ENCODE data around the gene WNT16. TPM values are rescaled to one million over a fixed set of nuclear protein-coding genes. Genes with fewer than 3 reads are reported as not detected.
"Not testable (repeated sequence)": the region's sequence is repeated elsewhere in the genome, so short reads cannot be mapped to it uniquely, and the experiment has no call there.

The WNT16 gene
- total RNA-seq, 1 donor from 2014 or later, result not detected

- Mint-ChIP-seq H3K27me3 (peaks cover 4% of the 10 kb centered on the region), H3K27ac (no peak overlapping the region), H3K9me3 (no peaks in the 10 kb centered on the region), H3K4me3 (no peak overlapping the region), H3K4me1 (no peaks in the 10 kb centered on the region), H3K36me3 (ENCODE audit: low read depth) (no peaks in the 10 kb centered on the region)
- intact Hi-C loops (cut with micrococcal nuclease), result no loop called here
- no peak for DNase-seq
Observed at GRCh38 chr7:121300685-121301420, 27.9 kb upstream of the WNT16 start.

GRCh38 chr7:121301446-121302213, 27.2 kb upstream of the WNT16 start:
- H3K9me3 Mint-ChIP-seq, result no peaks in the 10 kb centered on the region
- no peak overlapping the region for H3K4me3 Mint-ChIP-seq
- no peak overlapping the region for H3K27ac Mint-ChIP-seq
- H3K36me3 Mint-ChIP-seq (ENCODE audit: low read depth), result no peaks in the 10 kb centered on the region
- H3K4me1 Mint-ChIP-seq, result no peaks in the 10 kb centered on the region
- peaks cover 7% of the 10 kb centered on the region for H3K27me3 Mint-ChIP-seq
- no peak for DNase-seq
- intact Hi-C loops (cut with micrococcal nuclease), result no loop called here

- intact Hi-C loops (cut with micrococcal nuclease), result no loop called here
- DNase-seq, result no peak
- H3K4me3 Mint-ChIP-seq, result no peak overlapping the region
- peaks cover 8% of the 10 kb centered on the region for H3K27me3 Mint-ChIP-seq
- no peak overlapping the region for H3K27ac Mint-ChIP-seq
- no peaks in the 10 kb centered on the region for H3K9me3 Mint-ChIP-seq
- no peaks in the 10 kb centered on the region for H3K36me3 Mint-ChIP-seq (ENCODE audit: low read depth)
- no peaks in the 10 kb centered on the region for H3K4me1 Mint-ChIP-seq
Observed at GRCh38 chr7:121302214-121302745, 26.5 kb upstream of the WNT16 start.

GRCh38 chr7:121303422-121304101, 25.2 kb upstream of the WNT16 start:
- H3K4me3 Mint-ChIP-seq, result no peak overlapping the region
- no peaks in the 10 kb centered on the region for H3K36me3 Mint-ChIP-seq (ENCODE audit: low read depth)
- DNase-seq, result no peak
- no peaks in the 10 kb centered on the region for H3K4me1 Mint-ChIP-seq
- H3K27ac Mint-ChIP-seq, result no peak overlapping the region
- peaks cover 7% of the 10 kb centered on the region for H3K27me3 Mint-ChIP-seq
- intact Hi-C loops (cut with micrococcal nuclease), result no loop called here
- no peaks in the 10 kb centered on the region for H3K9me3 Mint-ChIP-seq

GRCh38 chr7:121304102-121304658, 24.6 kb upstream of the WNT16 start:
- Mint-ChIP-seq H3K27me3 (peaks cover 7% of the 10 kb centered on the region), H3K4me3 (no peak overlapping the region), H3K27ac (no peak overlapping the region), H3K4me1 (no peaks in the 10 kb centered on the region), H3K36me3 (ENCODE audit: low read depth) (no peaks in the 10 kb centered on the region), H3K9me3 (no peaks in the 10 kb centered on the region)
- intact Hi-C loops (cut with micrococcal nuclease), result no loop called here
- DNase-seq, result no peak

- H3K4me3 Mint-ChIP-seq, result no peak overlapping the region
- H3K27me3 Mint-ChIP-seq, result peaks cover 7% of the 10 kb centered on the region
- no peaks in the 10 kb centered on the region for H3K36me3 Mint-ChIP-seq (ENCODE audit: low read depth)
- intact Hi-C loops (cut with micrococcal nuclease), result no loop called here
- H3K27ac Mint-ChIP-seq, result no peak overlapping the region
- H3K9me3 Mint-ChIP-seq, result no peaks in the 10 kb centered on the region
- H3K4me1 Mint-ChIP-seq, result no peaks in the 10 kb centered on the region
- DNase-seq, result no peak
Observed at GRCh38 chr7:121305109-121305508, 23.7 kb upstream of the WNT16 start.

- no peak for DNase-seq
- Mint-ChIP-seq H3K27ac (no peak overlapping the region), H3K27me3 (peaks cover 8% of the 10 kb centered on the region), H3K4me3 (no peak overlapping the region), H3K4me1 (no peaks in the 10 kb centered on the region), H3K36me3 (ENCODE audit: low read depth) (no peaks in the 10 kb centered on the region), H3K9me3 (no peaks in the 10 kb centered on the region)
- intact Hi-C loops (cut with micrococcal nuclease), result loop anchor here (2.0 kb wide), 1 partner anchor 28 kb away; no protein-coding TSS in a partner anchor
Observed at GRCh38 chr7:121306565-121306964, 22.2 kb upstream of the WNT16 start.

- no peaks in the 10 kb centered on the region for H3K9me3 Mint-ChIP-seq
- no peak overlapping the region for H3K27ac Mint-ChIP-seq
- H3K36me3 Mint-ChIP-seq (ENCODE audit: low read depth), result no peaks in the 10 kb centered on the region
- no peaks in the 10 kb centered on the region for H3K4me1 Mint-ChIP-seq
- peaks cover 8% of the 10 kb centered on the region for H3K27me3 Mint-ChIP-seq
- no peak overlapping the region for H3K4me3 Mint-ChIP-seq
- no peak for DNase-seq
- intact Hi-C loops (cut with micrococcal nuclease), result loop anchor here (2.0 kb wide), 1 partner anchor 28 kb away; no protein-coding TSS in a partner anchor
Observed at GRCh38 chr7:121307021-121307574, 21.7 kb upstream of the WNT16 start.

GRCh38 chr7:121313220-121313792, 15.5 kb upstream of the WNT16 start:
- Mint-ChIP-seq H3K27me3 (peaks cover 17% of the 10 kb centered on the region), H3K9me3 (no peaks in the 10 kb centered on the region), H3K36me3 (ENCODE audit: low read depth) (no peaks in the 10 kb centered on the region), H3K27ac (no peak overlapping the region), H3K4me1 (no peaks in the 10 kb centered on the region), H3K4me3 (no peak overlapping the region)
- intact Hi-C loops (cut with micrococcal nuclease), result no loop called here
- DNase-seq, result no peak

- Mint-ChIP-seq H3K27me3 (peaks cover 17% of the 10 kb centered on the region), H3K4me3 (no peak overlapping the region), H3K36me3 (ENCODE audit: low read depth) (no peaks in the 10 kb centered on the region), H3K27ac (no peak overlapping the region), H3K4me1 (no peaks in the 10 kb centered on the region), H3K9me3 (no peaks in the 10 kb centered on the region)
- DNase-seq, result no peak
- intact Hi-C loops (cut with micrococcal nuclease), result no loop called here
Observed at GRCh38 chr7:121313793-121314676, 14.8 kb upstream of the WNT16 start.

GRCh38 chr7:121315170-121315569, 13.6 kb upstream of the WNT16 start:
- H3K27ac Mint-ChIP-seq, result not testable (repeated sequence)

GRCh38 chr7:121322460-121322859, 6.3 kb upstream of the WNT16 start:
- no peaks in the 10 kb centered on the region for H3K4me1 Mint-ChIP-seq
- intact Hi-C loops (cut with micrococcal nuclease), result no loop called here
- DNase-seq, result no peak
- H3K36me3 Mint-ChIP-seq (ENCODE audit: low read depth), result no peaks in the 10 kb centered on the region
- H3K27me3 Mint-ChIP-seq, result peaks cover 25% of the 10 kb centered on the region
- H3K9me3 Mint-ChIP-seq, result no peaks in the 10 kb centered on the region
- H3K27ac Mint-ChIP-seq, result no peak overlapping the region
- H3K4me3 Mint-ChIP-seq, result no peak overlapping the region

More at GRCh38 chr7:121315170-121315569, 13.6 kb upstream of the WNT16 start:
- H3K9me3 Mint-ChIP-seq; intact Hi-C loops (cut with micrococcal nuclease); H3K4me1 Mint-ChIP-seq; DNase-seq; H3K4me3 Mint-ChIP-seq; H3K36me3 Mint-ChIP-seq (ENCODE audit: low read depth): not testable (repeated sequence)
- peaks cover 17% of the 10 kb centered on the region for H3K27me3 Mint-ChIP-seq

Measured in activated CD4-positive, alpha-beta T cell treated with anti-CD3 and anti-CD28 coated beads, Interleukin-2, amount 10 ng/mL, durations not matched to agents 24 days and 14 days (primary cell).